Chondrocyte (in vitro differentiated cells): Measurements from ENCODE around the gene DCST1. TPM values are rescaled to one million over a fixed set of nuclear protein-coding genes. Genes with fewer than 3 reads are reported as not detected.

Experiments used
- DNase-seq: peaks from one replicate; pipeline ENCODE4 v3.0.0; 2021; ENCODE audit warnings: mixed read lengths, low spot score
- H3K27ac Mint-ChIP-seq: one replicate; pipeline ENCODE4 v1.8.0; 2021; ENCODE audit warnings: mild to moderate bottlenecking, moderate library complexity, mixed read lengths; ENCODE audit not compliant: unreplicated experiment
- H3K27me3 Mint-ChIP-seq: 2 replicates; pipeline ENCODE4 v1.8.0; 2021; ENCODE audit warnings: low read depth, mixed read lengths
- H3K36me3 Mint-ChIP-seq: 2 replicates; pipeline ENCODE4 v1.8.0; 2021; ENCODE audit warnings: low read depth, mixed read lengths
- H3K4me1 Mint-ChIP-seq: 2 replicates; pipeline ENCODE4 v1.8.0; 2021; ENCODE audit warnings: low read depth, mild to moderate bottlenecking, mixed read lengths
- H3K4me3 Mint-ChIP-seq: one replicate; pipeline ENCODE4 v1.8.0; 2021; ENCODE audit warnings: mild to moderate bottlenecking, moderate library complexity, mixed read lengths; ENCODE audit not compliant: unreplicated experiment
- H3K9me3 Mint-ChIP-seq: 2 replicates; pipeline ENCODE4 v1.8.0; 2021; ENCODE audit warnings: low read depth, mixed read lengths
- total RNA-seq: library from RNA; stranded (reverse); gene quantifications from 3 replicates; pipeline ENCODE4 v1.2.1, GENCODE V29; 2021
- TF ChIP-seq, protein P1 (sequence below): fragments of 200-600 bp; sonication (generic); IDR thresholded peaks from 2 replicates; pipeline ENCODE4 v1.5.0; 2021; ENCODE audit warnings: antibody characterized with exemption, mild to moderate bottlenecking, moderate library complexity

The DCST1 gene
- total RNA-seq, 1 donor from 2014 or later = not detected

DNA sequence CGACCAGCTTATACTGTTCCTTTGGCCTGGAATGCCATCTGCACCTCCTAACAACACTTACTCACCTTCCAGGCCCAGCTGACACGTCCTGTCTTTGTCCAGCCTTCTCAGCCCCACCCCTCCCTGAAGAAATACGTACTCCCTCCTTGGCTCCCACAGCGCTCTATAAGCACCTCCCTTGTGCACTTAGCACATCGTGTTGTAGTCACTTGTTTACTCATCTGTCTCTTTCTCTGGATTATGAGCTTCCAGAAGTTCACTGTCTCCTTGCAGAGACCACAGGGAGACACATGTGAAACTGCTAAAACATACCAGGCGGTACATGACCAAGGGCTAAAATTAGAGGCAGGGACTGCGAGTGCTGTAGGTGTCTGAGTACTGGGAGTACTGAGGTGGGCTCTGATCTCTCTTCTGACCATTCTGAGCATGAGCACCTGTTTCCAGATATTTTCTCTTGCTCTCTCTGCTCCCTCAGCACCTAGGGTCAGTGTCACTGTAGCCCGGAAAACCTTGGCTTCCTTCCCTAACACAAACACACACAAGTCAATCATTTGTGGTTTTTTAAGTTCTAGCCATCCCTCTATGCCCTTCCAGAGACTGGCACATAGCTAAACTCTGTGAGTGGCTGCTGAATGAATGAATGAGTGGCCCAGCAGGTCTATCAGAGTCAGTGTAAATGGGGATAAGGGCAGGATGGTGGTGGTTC is 5.1 kb downstream of the DCST1 start:
- DNase-seq = no peak
- H3K4me3 Mint-ChIP-seq = no peak overlapping the region
- H3K4me1 Mint-ChIP-seq = peaks cover 4% of the 10 kb centered on the region
- no peaks in the 10 kb centered on the region for H3K36me3 Mint-ChIP-seq
- no peaks in the 10 kb centered on the region for H3K9me3 Mint-ChIP-seq
- H3K27ac Mint-ChIP-seq = no peak overlapping the region
- peaks cover 4% of the 10 kb centered on the region for H3K27me3 Mint-ChIP-seq
- TF ChIP-seq, protein P1, sequence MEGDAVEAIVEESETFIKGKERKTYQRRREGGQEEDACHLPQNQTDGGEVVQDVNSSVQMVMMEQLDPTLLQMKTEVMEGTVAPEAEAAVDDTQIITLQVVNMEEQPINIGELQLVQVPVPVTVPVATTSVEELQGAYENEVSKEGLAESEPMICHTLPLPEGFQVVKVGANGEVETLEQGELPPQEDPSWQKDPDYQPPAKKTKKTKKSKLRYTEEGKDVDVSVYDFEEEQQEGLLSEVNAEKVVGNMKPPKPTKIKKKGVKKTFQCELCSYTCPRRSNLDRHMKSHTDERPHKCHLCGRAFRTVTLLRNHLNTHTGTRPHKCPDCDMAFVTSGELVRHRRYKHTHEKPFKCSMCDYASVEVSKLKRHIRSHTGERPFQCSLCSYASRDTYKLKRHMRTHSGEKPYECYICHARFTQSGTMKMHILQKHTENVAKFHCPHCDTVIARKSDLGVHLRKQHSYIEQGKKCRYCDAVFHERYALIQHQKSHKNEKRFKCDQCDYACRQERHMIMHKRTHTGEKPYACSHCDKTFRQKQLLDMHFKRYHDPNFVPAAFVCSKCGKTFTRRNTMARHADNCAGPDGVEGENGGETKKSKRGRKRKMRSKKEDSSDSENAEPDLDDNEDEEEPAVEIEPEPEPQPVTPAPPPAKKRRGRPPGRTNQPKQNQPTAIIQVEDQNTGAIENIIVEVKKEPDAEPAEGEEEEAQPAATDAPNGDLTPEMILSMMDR = no peak

DNA sequence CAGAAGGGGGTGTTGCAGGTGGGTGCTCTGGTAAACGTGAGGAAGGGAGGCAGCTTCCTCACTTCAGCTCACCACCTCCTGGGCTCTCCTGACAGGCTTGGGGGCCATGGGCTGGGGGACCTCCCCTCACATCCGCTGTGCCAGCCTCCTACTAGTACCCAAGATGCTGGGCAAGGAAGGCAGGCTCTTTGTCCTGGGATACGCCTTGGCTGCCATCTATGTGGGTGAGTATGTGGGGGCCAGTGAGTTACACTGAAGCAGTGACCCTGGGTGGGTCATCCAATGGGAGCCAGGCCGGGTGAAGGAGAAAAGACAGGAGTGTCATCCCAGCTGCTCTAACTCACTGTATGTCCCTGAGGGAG is 5.7 kb downstream of the DCST1 start:
- Mint-ChIP-seq H3K4me3 (no peak overlapping the region), H3K36me3 (no peaks in the 10 kb centered on the region), H3K4me1 (peaks cover 4% of the 10 kb centered on the region), H3K9me3 (no peaks in the 10 kb centered on the region), H3K27me3 (peaks cover 4% of the 10 kb centered on the region), H3K27ac (no peak overlapping the region)
- TF ChIP-seq, protein P1 = no peak
- no peak for DNase-seq

DNA sequence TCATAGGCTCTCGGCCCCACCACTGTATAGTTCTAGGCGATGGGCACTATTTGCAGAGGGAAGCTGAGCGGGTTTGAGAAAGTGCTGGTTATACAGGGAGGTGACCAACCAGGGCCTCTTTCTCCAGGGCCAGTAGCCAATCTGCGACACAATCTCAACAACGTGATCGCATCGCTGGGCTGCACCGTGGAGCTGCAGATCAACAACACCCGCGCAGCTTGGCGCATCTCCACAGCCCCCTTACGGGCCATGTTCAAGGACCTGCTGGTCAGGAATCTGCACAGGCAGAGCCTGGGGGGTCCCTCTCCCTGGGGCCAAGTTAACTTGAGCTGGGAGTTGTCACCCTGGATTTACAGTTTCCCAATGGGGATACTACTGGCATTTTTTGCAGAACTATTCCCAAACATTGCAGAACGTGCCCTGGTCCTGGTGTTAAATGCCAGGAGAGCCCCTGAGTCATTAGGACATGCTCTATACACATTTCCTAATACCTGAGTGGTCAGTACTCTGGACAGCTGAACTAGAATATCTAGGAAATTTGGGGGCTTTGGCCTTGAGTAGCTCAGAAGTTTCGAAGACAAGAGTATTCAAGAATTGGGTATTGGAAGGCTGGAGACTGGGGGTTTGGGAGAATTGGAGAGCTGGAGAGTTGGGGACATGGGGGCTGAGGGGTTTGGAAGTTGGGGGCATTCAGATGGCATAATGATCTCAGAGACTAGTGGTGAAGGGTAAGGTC is 6.9 kb downstream of the DCST1 start:
- DNase-seq = no peak
- TF ChIP-seq, protein P1 = no peak

DNA sequence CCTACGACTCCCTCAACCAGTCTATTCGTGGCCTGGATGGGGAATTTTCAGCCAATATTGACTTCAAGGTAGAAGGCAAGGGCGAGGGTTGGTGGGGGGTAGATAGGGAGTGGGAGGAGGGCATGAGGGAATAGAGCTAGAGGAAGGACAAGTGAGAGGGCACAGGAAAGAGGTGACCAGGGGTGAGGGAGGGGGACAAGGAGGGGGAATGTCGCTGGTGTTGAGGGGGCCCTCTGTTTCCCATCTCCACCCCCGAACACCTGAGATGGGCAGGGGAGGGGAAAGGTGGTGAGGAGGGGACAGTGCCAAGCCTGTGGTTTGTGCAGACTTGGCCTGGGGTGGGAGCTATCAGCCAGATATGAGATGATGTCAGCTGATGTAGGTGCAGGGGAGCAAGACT is 9.2 kb downstream of the DCST1 start:
- no peak for DNase-seq
- H3K9me3 Mint-ChIP-seq = no peaks in the 10 kb centered on the region
- no peak overlapping the region for H3K27ac Mint-ChIP-seq
- H3K27me3 Mint-ChIP-seq = peaks cover 4% of the 10 kb centered on the region
- H3K4me1 Mint-ChIP-seq = peaks cover 13% of the 10 kb centered on the region
- H3K4me3 Mint-ChIP-seq = no peak overlapping the region
- TF ChIP-seq, protein P1 = no peak
- H3K36me3 Mint-ChIP-seq = no peaks in the 10 kb centered on the region

More for the DNA sequence above, 6.9 kb downstream of the DCST1 start:
- Mint-ChIP-seq H3K36me3 (no peaks in the 10 kb centered on the region), H3K4me3 (no peak overlapping the region), H3K4me1 (peaks cover 13% of the 10 kb centered on the region), H3K27ac (no peak overlapping the region), H3K27me3 (peaks cover 4% of the 10 kb centered on the region), H3K9me3 (no peaks in the 10 kb centered on the region)

DNA sequence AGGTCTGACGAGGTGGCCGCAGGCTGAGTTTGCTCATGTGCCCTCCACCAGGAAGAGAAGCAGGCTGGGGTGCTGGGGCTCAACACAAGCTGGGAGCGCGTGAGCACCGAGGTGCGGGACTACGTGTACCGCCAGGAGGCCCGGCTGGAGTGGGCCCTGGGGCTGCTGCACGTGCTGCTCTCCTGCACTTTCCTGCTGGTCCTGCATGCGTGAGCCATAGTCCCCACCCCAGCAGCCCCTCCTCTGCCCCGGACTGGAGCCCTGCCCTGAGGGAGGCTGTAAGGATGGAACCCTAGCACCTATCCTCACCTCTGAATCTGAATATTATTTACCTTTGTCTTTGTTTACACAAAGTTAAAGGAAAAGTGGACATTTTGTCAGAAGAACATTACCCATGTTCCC is 9.7 kb downstream of the DCST1 start:
- DNase-seq = no peak
- H3K9me3 Mint-ChIP-seq = no peaks in the 10 kb centered on the region
- no peak overlapping the region for H3K27ac Mint-ChIP-seq
- H3K4me1 Mint-ChIP-seq = peaks cover 13% of the 10 kb centered on the region
- H3K36me3 Mint-ChIP-seq = no peaks in the 10 kb centered on the region
- TF ChIP-seq, protein P1 = no peak
- no peak overlapping the region for H3K4me3 Mint-ChIP-seq
- H3K27me3 Mint-ChIP-seq = peaks cover 4% of the 10 kb centered on the region
